ENCODE measurements around the gene KIN.

KIN gene, protein sequence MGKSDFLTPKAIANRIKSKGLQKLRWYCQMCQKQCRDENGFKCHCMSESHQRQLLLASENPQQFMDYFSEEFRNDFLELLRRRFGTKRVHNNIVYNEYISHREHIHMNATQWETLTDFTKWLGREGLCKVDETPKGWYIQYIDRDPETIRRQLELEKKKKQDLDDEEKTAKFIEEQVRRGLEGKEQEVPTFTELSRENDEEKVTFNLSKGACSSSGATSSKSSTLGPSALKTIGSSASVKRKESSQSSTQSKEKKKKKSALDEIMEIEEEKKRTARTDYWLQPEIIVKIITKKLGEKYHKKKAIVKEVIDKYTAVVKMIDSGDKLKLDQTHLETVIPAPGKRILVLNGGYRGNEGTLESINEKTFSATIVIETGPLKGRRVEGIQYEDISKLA

DNA sequence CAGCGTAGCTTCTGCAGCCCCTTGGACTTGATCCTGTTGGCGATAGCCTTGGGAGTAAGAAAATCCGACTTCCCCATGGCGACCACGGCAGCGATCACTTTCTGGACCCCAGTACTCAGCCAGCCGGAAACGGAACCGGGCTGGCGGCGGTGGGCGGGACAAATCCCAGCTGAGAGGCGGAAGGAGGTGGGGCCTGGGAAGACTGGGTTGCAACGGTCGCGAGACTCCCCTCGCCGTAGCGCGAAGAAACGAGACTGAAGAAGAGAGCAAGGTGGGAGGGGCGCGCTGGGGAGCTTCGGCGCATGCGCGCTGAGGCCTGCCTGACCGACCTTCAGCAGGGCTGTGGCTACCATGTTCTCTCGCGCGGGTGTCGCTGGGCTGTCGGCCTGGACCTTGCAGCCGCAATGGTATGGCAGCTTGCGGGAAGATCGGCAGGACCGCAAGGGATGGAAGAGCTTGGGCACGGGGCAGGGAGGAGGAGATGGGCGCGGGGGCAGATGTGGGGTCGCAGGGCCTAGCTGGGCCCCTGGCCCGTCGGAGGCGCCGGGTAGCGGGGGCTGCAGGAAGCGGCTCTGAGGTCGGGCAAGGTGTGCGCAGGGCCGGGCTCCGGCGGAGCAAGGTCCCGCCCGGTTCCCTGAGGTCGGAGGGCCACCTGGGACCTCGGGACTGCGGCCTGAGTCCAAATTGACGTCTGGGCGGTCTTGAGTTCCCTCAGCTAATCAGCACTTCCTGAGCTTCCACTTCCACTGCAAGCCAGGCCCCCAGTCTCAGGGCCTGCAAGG is at the start of gene KIN, which contains the start of gene ATP5F1C:
KIN (minus strand) TSS at position 137 of the 782 bp plus-strand sequence; CDS start at position 77, 60 bp downstream.
ATP5F1C (plus strand) TSS at position 321 of the 782 bp plus-strand sequence; CDS start at position 352, 31 bp downstream.
- peak; percentile 93 for DNase-seq (ENCODE audit: low read depth)
- peak within 1 kb of the TSS; percentile 80 for H3K4me3 ChIP-seq (ENCODE audit: low read depth, low read length)
- in situ Hi-C loops (cut with HindIII; ENCODE audit: low sequenced_read_pairs) = no loop called here

DNA sequence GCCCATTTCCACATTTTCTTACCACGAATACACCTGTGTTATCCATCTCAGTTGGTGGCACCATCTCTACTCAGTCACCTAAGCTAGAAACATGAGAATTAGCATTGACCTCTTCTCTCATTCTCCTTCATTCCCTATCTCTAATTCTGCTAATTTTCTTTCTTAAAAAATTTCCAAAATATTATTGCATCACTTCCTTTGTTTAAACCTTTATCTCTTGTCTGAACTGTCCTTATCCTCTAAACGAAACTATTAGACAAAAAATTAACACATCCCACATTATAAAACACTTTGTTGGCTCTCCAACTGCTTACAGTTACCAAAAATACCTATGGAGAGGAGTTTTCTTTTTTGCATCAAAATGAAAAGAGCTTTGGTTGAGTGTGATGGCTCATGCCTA is 48.8 kb upstream of the KIN start:
- DNase-seq (ENCODE audit: low read depth) = no peak
- in situ Hi-C loops (cut with HindIII; ENCODE audit: low sequenced_read_pairs) = no loop called here
- H3K4me3 ChIP-seq (ENCODE audit: low read depth, low read length) = no peak overlapping the region
- TF ChIP-seq, protein P1, sequence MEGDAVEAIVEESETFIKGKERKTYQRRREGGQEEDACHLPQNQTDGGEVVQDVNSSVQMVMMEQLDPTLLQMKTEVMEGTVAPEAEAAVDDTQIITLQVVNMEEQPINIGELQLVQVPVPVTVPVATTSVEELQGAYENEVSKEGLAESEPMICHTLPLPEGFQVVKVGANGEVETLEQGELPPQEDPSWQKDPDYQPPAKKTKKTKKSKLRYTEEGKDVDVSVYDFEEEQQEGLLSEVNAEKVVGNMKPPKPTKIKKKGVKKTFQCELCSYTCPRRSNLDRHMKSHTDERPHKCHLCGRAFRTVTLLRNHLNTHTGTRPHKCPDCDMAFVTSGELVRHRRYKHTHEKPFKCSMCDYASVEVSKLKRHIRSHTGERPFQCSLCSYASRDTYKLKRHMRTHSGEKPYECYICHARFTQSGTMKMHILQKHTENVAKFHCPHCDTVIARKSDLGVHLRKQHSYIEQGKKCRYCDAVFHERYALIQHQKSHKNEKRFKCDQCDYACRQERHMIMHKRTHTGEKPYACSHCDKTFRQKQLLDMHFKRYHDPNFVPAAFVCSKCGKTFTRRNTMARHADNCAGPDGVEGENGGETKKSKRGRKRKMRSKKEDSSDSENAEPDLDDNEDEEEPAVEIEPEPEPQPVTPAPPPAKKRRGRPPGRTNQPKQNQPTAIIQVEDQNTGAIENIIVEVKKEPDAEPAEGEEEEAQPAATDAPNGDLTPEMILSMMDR (IDR thresholded peaks at IDR 0.05; ENCODE audit: low read depth, low read length, missing control alignments) = no peak

More for the DNA sequence above, at the start of gene KIN, which contains the start of gene ATP5F1C:
- TF ChIP-seq, protein P1 (IDR thresholded peaks at IDR 0.05; ENCODE audit: low read depth, low read length, missing control alignments) = no peak

DNA sequence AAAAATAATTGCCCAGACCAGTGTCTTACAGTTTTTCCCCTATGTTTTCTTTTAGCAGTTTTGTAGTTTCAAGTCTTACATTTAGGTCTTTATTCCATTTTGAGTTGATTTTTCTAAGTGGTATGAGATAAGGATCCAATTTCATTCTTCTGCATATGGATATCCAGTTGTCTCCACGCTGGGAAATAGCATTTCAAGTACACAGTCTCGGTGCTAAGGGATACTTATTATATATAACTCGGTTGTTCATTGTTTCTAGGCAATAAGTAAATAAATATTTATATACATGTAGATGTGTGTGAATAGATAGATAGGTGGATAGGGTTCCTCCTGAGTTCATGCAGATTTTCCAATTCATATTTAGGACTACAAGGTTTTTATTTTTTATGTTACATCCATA is 46.5 kb upstream of the KIN start:
- in situ Hi-C loops (cut with HindIII; ENCODE audit: low sequenced_read_pairs) = no loop called here
- TF ChIP-seq, protein P1 (IDR thresholded peaks at IDR 0.05; ENCODE audit: low read depth, low read length, missing control alignments) = no peak
- no peak overlapping the region for H3K4me3 ChIP-seq (ENCODE audit: low read depth, low read length)
- no peak for DNase-seq (ENCODE audit: low read depth)

DNA sequence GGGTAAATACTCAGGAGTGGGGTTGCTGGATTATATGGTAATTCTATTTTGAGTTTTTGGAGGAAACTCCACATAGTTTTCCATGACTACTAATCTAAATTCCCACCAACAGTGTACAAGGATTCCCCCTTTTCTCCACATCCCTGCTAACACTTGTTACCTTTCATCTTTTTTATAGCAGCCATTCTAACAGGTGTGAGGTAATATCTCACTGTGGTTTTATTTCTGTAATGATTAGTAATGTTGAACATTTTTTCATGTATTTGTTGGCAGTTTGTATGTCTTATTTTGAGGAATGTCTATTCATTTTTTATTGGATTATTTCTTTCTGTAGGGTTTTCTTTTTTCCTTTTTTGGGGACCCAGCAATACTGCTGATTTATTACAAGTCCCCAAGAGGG is 45.4 kb upstream of the KIN start:
- H3K4me3 ChIP-seq (ENCODE audit: low read depth, low read length) = no peak overlapping the region
- in situ Hi-C loops (cut with HindIII; ENCODE audit: low sequenced_read_pairs) = no loop called here
- TF ChIP-seq, protein P1 (IDR thresholded peaks at IDR 0.05; ENCODE audit: low read depth, low read length, missing control alignments) = no peak
- no peak for DNase-seq (ENCODE audit: low read depth)

DNA sequence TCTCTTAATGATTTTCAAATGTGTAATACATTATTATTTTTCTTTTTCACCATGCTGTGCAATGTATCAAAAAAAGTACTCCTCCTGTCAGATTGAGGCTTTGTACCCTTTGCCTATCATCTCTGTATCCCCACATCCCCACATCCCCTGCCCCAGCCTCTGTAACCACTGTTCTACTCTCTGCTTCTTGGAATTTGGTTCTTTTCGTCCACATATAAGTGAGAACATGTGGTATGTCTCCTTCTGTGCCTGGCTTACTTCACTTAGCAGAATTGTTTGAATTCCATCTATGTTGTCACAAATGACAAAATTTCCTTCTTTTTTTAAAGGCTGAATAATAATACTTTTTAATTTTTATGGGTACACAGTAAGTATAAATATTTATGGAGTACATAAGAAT is 44.3 kb upstream of the KIN start:
- H3K4me3 ChIP-seq (ENCODE audit: low read depth, low read length) = no peak overlapping the region
- in situ Hi-C loops (cut with HindIII; ENCODE audit: low sequenced_read_pairs) = no loop called here
- TF ChIP-seq, protein P1 (IDR thresholded peaks at IDR 0.05; ENCODE audit: low read depth, low read length, missing control alignments) = no peak
- DNase-seq (ENCODE audit: low read depth) = no peak

DNA sequence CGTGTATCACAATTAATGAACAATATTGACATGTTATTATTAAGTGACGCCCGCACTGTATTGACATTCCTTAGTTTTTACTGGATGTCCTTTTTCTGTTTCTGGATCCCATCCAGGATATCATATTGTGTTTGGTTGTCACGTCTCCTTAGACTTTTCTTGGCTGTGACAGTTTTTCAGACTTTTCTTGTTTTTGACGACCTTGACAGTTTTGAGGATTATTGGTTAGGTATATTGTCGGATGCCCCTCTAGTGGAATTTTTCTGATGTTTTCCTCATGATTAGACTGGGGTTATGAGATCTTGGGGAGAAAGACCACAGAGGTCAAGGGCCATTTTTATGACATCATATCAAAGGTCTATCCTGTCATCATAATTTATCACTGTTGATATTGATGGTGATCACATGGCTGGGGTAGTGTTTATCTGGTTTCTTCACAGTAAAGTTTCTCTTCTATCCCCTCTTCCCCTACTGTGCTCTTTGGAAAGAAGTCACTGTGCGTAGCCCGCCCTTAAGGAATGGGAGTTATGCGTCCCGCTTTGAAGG is 41.6 kb upstream of the KIN start:
- in situ Hi-C loops (cut with HindIII; ENCODE audit: low sequenced_read_pairs) = no loop called here

More for the DNA sequence above, 41.6 kb upstream of the KIN start:
- TF ChIP-seq, protein P1 (IDR thresholded peaks at IDR 0.05; ENCODE audit: low read depth, low read length, missing control alignments) = no peak
- H3K4me3 ChIP-seq (ENCODE audit: low read depth, low read length) = no peak overlapping the region
- no peak for DNase-seq (ENCODE audit: low read depth)

Data from astrocyte of the cerebellum (primary cell).